ENCODE measurements around the gene ADGRG1.

Gene ADGRG1

GRCh38 chr16:57688487-57688986 is 60.1 kb downstream of the ADGRG1 start:
- no peak for TF ChIP-seq CTCF (IDR thresholded peaks at IDR 0.05; ENCODE audit: low read depth, low read length)
- DNase-seq (ENCODE audit: low read depth in 2 of 2) = no peak
- no peak overlapping the region for H3K4me3 ChIP-seq (replicated peaks in 1 of 2; ENCODE audit: low read depth in 2 of 2, low read length in 2 of 2)

- H3K4me3 ChIP-seq (replicated peaks in 1 of 2; ENCODE audit: low read depth in 2 of 2, low read length in 2 of 2) = no peak overlapping the region
- no peak for TF ChIP-seq CTCF (IDR thresholded peaks at IDR 0.05; ENCODE audit: low read depth, low read length)
- DNase-seq (ENCODE audit: low read depth in 2 of 2) = no peak
These were observed 60.7 kb downstream of the ADGRG1 start for GRCh38 chr16:57688987-57689761.

- no peak for DNase-seq (ENCODE audit: low read depth in 2 of 2)
- no peak overlapping the region for H3K4me3 ChIP-seq (replicated peaks in 1 of 2; ENCODE audit: low read depth in 2 of 2, low read length in 2 of 2)
- TF ChIP-seq CTCF (IDR thresholded peaks at IDR 0.05; ENCODE audit: low read depth, low read length) = no peak
These were observed 61.5 kb downstream of the ADGRG1 start for GRCh38 chr16:57689762-57690558.

DNA sequence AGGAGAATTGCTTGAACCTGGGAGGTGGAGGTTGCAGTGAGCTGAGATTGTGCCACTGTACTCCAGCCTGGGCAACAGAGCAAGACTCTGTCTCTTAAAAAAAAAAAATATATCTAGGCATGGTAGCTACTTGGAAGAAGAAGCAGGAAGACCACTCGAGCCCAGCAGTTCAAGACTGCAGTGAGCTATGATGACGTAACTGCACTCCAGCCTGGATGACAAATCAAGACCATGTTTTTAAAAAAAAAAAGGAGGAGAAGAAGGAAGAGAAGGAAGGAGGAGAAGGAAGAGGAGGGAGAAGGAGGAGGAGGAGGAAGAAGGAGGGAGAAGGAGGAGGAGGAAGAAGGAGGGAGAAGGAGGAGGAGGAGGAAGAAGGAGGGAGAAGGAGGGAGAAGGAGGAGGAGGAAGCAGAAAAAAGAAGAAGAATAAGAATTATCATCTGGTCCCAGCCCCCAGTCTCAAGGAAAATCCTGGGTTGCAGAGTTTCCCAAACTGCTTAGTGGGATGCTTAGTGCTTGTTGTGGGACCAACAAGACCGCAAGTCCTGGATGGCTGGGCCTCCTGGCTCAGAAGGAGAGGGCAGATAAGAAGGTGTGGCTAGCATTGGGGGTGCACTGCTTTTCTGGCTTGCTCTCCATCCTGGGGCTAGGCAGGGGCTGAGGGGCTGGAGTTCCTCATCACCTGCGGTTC is 62.5 kb downstream of the ADGRG1 start:
- H3K4me3 ChIP-seq (replicated peaks in 1 of 2; ENCODE audit: low read depth in 2 of 2, low read length in 2 of 2) = no peak overlapping the region
- DNase-seq (ENCODE audit: low read depth in 2 of 2) = no peak
- TF ChIP-seq CTCF (IDR thresholded peaks at IDR 0.05; ENCODE audit: low read depth, low read length) = no peak

GRCh38 chr16:57692636-57693035 is 64.2 kb downstream of the ADGRG1 start:
- no peak for TF ChIP-seq CTCF (IDR thresholded peaks at IDR 0.05; ENCODE audit: low read depth, low read length)
- H3K4me3 ChIP-seq (replicated peaks in 1 of 2; ENCODE audit: low read depth in 2 of 2, low read length in 2 of 2) = no peak overlapping the region
- DNase-seq (ENCODE audit: low read depth in 2 of 2) = no peak

GRCh38 chr16:57693550-57693949 is 65.1 kb downstream of the ADGRG1 start:
- DNase-seq (ENCODE audit: low read depth in 2 of 2) = no peak
- H3K4me3 ChIP-seq (replicated peaks in 1 of 2; ENCODE audit: low read depth in 2 of 2, low read length in 2 of 2) = no peak overlapping the region
- no peak for TF ChIP-seq CTCF (IDR thresholded peaks at IDR 0.05; ENCODE audit: low read depth, low read length)

Measured in cardiac fibroblast (primary cell).